HG02588 (cell line): ENCODE measurements around the gene RTKN.

Experiments
- ATAC-seq: cut with Tn5 transposase; IDR thresholded peaks from one replicate; pipeline ENCODE4 v1.9.1; 2021; ENCODE audit warnings: mild to moderate bottlenecking, moderate library complexity; ENCODE audit not compliant: unreplicated experiment

The RTKN gene

DNA sequence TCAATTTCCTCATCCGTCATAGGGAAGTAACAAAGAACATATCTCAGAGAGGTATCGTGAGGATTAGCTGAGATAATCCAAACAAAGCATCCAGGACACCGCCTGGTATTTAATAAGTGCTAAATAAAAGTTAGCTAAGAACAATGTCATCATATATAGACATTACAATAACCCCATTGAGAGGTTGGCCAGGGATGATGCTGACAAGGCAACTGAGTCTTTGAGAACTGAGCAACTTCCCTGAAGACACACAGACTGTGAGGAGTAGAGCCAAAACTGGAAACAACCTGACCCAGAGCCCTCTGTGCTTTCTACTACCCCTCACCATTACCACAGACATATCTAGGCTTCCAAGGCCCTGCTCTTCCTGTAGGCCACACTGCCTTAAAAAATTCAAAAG is 60.0 kb downstream of the RTKN start:
- ATAC-seq, result no peak

DNA sequence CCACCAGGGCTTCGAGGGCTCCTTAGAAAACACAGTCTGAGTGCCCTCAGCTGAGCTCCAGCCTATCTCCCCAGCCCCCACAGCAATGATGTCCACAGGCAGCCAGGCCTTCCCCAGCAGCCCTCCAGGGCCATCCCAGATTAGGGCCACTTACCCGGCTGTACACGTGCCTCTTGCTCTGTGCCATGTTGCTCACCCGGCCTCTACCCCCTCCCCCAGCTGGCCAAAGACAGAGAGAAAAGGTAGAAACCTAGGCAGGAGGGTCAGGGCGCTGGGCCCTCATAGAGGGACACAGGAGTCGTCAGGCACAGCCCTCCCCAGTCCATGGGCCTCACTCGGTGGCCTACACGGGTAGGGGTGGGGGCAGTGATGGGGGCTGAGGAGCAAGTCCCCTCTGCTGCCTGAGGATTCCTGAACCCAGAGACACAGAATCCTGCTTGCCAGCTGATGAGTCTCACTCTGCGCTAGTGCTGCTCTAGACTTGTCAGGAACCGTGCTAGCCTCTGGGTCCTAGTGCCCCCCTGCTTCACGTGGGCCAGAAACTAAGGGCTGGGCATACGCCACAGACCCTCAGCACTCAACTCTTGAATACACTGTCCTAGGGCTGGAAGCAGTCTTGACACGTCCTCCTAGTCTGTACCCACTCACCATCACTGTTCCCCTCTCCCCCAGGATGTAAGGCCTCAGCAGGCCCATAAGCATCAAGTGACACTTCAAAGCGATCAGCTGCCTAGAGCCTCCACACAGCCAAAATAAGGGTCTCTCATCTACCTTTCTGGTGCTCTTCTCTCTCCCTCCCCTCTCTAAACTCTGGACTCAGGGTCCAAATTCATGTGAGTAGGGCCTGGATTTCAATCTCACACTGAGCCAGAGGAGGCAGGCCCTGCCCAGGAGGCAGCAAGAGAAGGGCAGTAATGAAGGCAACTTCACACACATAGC is 61.6 kb downstream of the RTKN start, which contains the start of gene DCTN1:
Gene DCTN1 (minus strand): TSS at position 461 of the 939 bp plus-strand sequence. CDS start 274 bp downstream, at position 187.
- no peak for ATAC-seq

DNA sequence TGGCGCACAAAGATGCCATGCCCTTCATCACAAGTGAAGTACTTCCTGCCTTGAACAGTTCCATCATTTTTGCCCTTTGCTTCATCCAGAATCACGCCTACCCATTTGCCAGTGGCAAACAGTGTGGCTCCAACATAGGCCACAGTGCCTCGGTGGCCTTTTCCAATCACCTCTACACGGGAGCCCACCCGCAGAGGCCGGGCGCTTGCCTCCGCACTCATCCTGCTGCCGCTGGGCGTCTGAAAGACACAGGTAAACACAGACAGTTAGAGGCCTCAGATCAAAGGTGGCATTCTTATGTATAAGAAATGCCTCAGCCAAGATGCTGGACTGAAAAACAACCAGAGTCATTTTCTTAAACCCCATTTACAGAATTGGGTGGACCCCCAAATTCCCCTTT is 63.7 kb downstream of the RTKN start:
- ATAC-seq, result no peak

DNA sequence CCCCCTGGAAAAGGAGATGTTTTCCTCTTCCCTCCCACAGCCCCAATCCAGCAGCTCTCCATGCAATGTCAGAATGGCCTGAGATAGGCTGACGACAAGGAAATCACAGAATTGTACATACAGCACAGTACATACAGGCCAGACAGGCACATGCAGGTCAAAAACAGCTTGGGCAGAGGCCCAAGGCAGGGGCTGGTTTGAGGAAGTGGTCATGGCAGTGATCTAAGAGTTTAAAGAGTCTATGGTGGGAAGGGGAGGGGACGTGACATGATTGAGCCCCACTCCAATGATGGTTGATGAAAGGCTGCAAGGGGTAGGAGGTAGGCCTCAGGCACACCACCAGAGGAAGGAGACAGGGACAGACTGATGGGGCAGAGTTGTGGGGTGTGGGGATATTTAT is 65.9 kb downstream of the RTKN start:
- no peak for ATAC-seq
